Nephron progenitor cell (in vitro differentiated cells): ENCODE results near the gene C2orf74.
"Not testable (repeated sequence)": the region's sequence is repeated elsewhere in the genome, so short reads cannot be mapped to it uniquely, and the experiment has no call there.

Experiments used
- DNase-seq: peaks from one replicate; pipeline ENCODE4 v3.0.0; 2021
- H3K27ac Mint-ChIP-seq: 2 replicates; pipeline ENCODE4 v1.8.0; 2021; ENCODE audit warnings: mild to moderate bottlenecking, moderate library complexity, mixed read lengths
- H3K27me3 Mint-ChIP-seq: 2 replicates; pipeline ENCODE4 v1.8.0; 2021; ENCODE audit warnings: mild to moderate bottlenecking, low read depth, mixed read lengths; ENCODE audit not compliant: poor library complexity
- H3K36me3 Mint-ChIP-seq: 2 replicates; pipeline ENCODE4 v1.8.0; 2021; ENCODE audit warnings: low read depth, mixed read lengths
- H3K4me1 Mint-ChIP-seq: 2 replicates; pipeline ENCODE4 v1.8.0; 2021; ENCODE audit warnings: mixed read lengths
- H3K4me3 Mint-ChIP-seq: 2 replicates; pipeline ENCODE4 v1.8.0; 2021; ENCODE audit warnings: mild to moderate bottlenecking, moderate library complexity, mixed read lengths
- H3K9me3 Mint-ChIP-seq: 2 replicates; pipeline ENCODE4 v1.8.0; 2021; ENCODE audit warnings: mild to moderate bottlenecking, moderate library complexity, mixed read lengths
- CTCF ChIP-seq: fragments of 200-600 bp; sonication (generic); IDR thresholded peaks from 2 replicates; pipeline ENCODE4 v1.5.0; 2021; ENCODE audit warnings: antibody characterized with exemption

Gene C2orf74

GRCh38 chr2:61149074-61149473 lies 12.9 kb upstream of the C2orf74 start:
- H3K27ac Mint-ChIP-seq, result no peak overlapping the region
- no peak for DNase-seq
- peaks cover 49% of the 10 kb centered on the region for H3K36me3 Mint-ChIP-seq
- TF ChIP-seq CTCF, result no peak
- no peak overlapping the region for H3K4me3 Mint-ChIP-seq
- H3K27me3 Mint-ChIP-seq, result peaks cover 6% of the 10 kb centered on the region
- H3K4me1 Mint-ChIP-seq, result peaks cover 6% of the 10 kb centered on the region
- H3K9me3 Mint-ChIP-seq, result peaks cover 18% of the 10 kb centered on the region

GRCh38 chr2:61151436-61151835 lies 10.6 kb upstream of the C2orf74 start:
- Mint-ChIP-seq H3K36me3 (peaks cover 52% of the 10 kb centered on the region), H3K27me3 (peaks cover 6% of the 10 kb centered on the region), H3K27ac (peak overlapping the region; percentile 78), H3K4me3 (no peak overlapping the region), H3K9me3 (peaks cover 13% of the 10 kb centered on the region), H3K4me1 (no peaks in the 10 kb centered on the region)
- no peak for DNase-seq
- no peak for TF ChIP-seq CTCF

- Mint-ChIP-seq H3K4me3 (no peak overlapping the region), H3K27me3 (no peaks in the 10 kb centered on the region), H3K36me3 (peaks cover 64% of the 10 kb centered on the region), H3K4me1 (no peaks in the 10 kb centered on the region), H3K27ac (peak overlapping the region; percentile 83), H3K9me3 (peaks cover 9% of the 10 kb centered on the region)
- TF ChIP-seq CTCF, result no peak
- DNase-seq, result no peak
Measured at GRCh38 chr2:61157371-61158003, 4.5 kb upstream of the C2orf74 start.

GRCh38 chr2:61158356-61158955 lies 3.5 kb upstream of the C2orf74 start:
- H3K9me3 Mint-ChIP-seq, result peaks cover 9% of the 10 kb centered on the region
- H3K36me3 Mint-ChIP-seq, result peaks cover 72% of the 10 kb centered on the region
- TF ChIP-seq CTCF, result no peak
- H3K27me3 Mint-ChIP-seq, result no peaks in the 10 kb centered on the region
- no peaks in the 10 kb centered on the region for H3K4me1 Mint-ChIP-seq
- no peak overlapping the region for H3K4me3 Mint-ChIP-seq
- H3K27ac Mint-ChIP-seq, result no peak overlapping the region
- DNase-seq, result no peak

GRCh38 chr2:61162721-61163120 lies 733 bp downstream of the C2orf74 start:
- no peaks in the 10 kb centered on the region for H3K4me1 Mint-ChIP-seq
- H3K4me3 Mint-ChIP-seq, result no peak overlapping the region
- H3K27me3 Mint-ChIP-seq, result no peaks in the 10 kb centered on the region
- H3K27ac Mint-ChIP-seq, result no peak overlapping the region
- no peak for TF ChIP-seq CTCF
- H3K9me3 Mint-ChIP-seq, result peaks cover 9% of the 10 kb centered on the region
- DNase-seq, result no peak
- H3K36me3 Mint-ChIP-seq, result peaks cover 86% of the 10 kb centered on the region

- H3K4me3 Mint-ChIP-seq, H3K4me1 Mint-ChIP-seq, DNase-seq, H3K27ac Mint-ChIP-seq, H3K9me3 Mint-ChIP-seq, H3K27me3 Mint-ChIP-seq: not testable (repeated sequence)
- peaks cover 74% of the 10 kb centered on the region for H3K36me3 Mint-ChIP-seq
Measured at GRCh38 chr2:61165082-61165481, 3.1 kb downstream of the C2orf74 start.
